H1 (cell line): Measurements from ENCODE around the gene ANKS1A. TPM values are rescaled to one million over a fixed set of nuclear protein-coding genes. Genes with fewer than 3 reads are reported as not detected.

Experiments used
- USF2 ChIP-seq: IDR thresholded peaks from 2 replicates; pipeline ENCODE4 v1.6.1; 2011; ENCODE audit warnings: low read length, improper control_type of control experiment
- polyA plus RNA-seq, 7 experiments: library from polyadenylated mRNA; depleted of rRNA in 3 of 7; stranded (reverse) in 5 of 7; unstranded in 2 of 7; fragments of >200 nt in 5 of 7; fragments of 200-250 nt in 2 of 7; gene quantifications; 1 replicate in 5 of 7; 2 replicates in 1 of 7; 4 replicates in 1 of 7; pipeline versions ENCODE4 v1.2.1 to v1.2.3, GENCODE V29; 2011 to 2013; ENCODE audit warnings: missing spikeins in 2 of 7, mixed read lengths in 2 of 7
- total RNA-seq: library from RNA; stranded (reverse); fragmentation: NEBNext Ultra II Directional; extraction: Animal tissue kit (Norgen Biotek cat#: 25700); gene quantifications from 2 replicates; pipeline ENCODE4 v1.2.1, GENCODE V29; 2021

The ANKS1A gene
- total and polyA plus RNA-seq, 2 of the 8 experiments (the other 6 are each of a cell fraction or from before 2014, with no cell fraction given) = 9.8 to 30.9 TPM

GRCh38 chr6:35062676-35063574 is 173.9 kb downstream of the ANKS1A start (continued):
- TF ChIP-seq USF2 = no peak
